ENCODE results near the gene NR2F6. TPM values are rescaled to one million over a fixed set of nuclear protein-coding genes. Genes with fewer than 3 reads are reported as not detected.

NR2F6 gene
- total and polyA plus RNA-seq, 2 of the 4 experiments (the other 2 are of a cell fraction), result 8.4 to 20.5 TPM

- Histone ChIP-seq H2BK20ac (ENCODE audit: low read depth, low read length) (no peak overlapping the region), H3K23ac (ENCODE audit: low read depth, low read length) (no peak overlapping the region)
- in situ Hi-C loops (cut with MboI; ENCODE audit: low sequenced_read_pairs), result loop anchor here (5.0 to 10.0 kb wide), 2 partner anchors 81 to 213 kb away; no protein-coding TSS in a partner anchor
Observed at GRCh38 chr19:17285415-17286135, 39.9 kb upstream of the NR2F6 start.

More at GRCh38 chr19:17285415-17286135, 39.9 kb upstream of the NR2F6 start:
- no peak overlapping the region for H2AK9ac ChIP-seq (replicated peaks; ENCODE audit: low read depth, low read length, poor library complexity)
- peaks cover 2% of the 10 kb centered on the region; the same call in 1 of the 2 replicates for H3K4me1 ChIP-seq (ENCODE audit: control insufficient read depth, insufficient read depth, low read length)
- no peak overlapping the region for H2BK5ac ChIP-seq (ENCODE audit: low read depth, low read length, poor library complexity, severe bottlenecking)
- no peak overlapping the region for H4K8ac ChIP-seq (ENCODE audit: low read depth in 2 of 2, low read length in 2 of 2)
- H3K79me1 ChIP-seq (ENCODE audit: low read depth in 1 of 2, low read length in 2 of 2), result no peaks in the 10 kb centered on the region
- no peak for ATAC-seq (ENCODE audit: low read depth)
- no peak overlapping the region for H3K27ac ChIP-seq (ENCODE audit: insufficient read depth, low read length)
- WGBS, 2 experiments (ENCODE audit: extremely low coverage in 2 of 2, insufficient read length in 1 of 2), result 97% methylated on average over 7 of the region's 18 CpGs; no CpG with 5 or more reads in 1 of the 2 experiments
- no peaks in the 10 kb centered on the region for H3K9me1 ChIP-seq (ENCODE audit: insufficient read depth, low read length)
- no peak overlapping the region for H3K9ac ChIP-seq (ENCODE audit: low read depth, low read length)
- DNase-seq, result no peak
- no peaks in the 10 kb centered on the region for H3K27me3 ChIP-seq (ENCODE audit: control insufficient read depth, insufficient read depth, low read length)
- CTCF ChIA-PET, result no interaction called here
- H2AFZ ChIP-seq (replicated peaks; ENCODE audit: low read length, poor library complexity), result no peak overlapping the region
- H3K4me3 ChIP-seq (ENCODE audit: insufficient read depth, low read depth, low read length), result no peak overlapping the region
- no peak overlapping the region for H3K4me2 ChIP-seq (ENCODE audit: low read depth, low read length)
- H2BK120ac ChIP-seq (ENCODE audit: low read depth, low read length), result no peak overlapping the region
- no peak overlapping the region for H4K91ac ChIP-seq (ENCODE audit: insufficient read depth, low read depth, low read length)
- POLR2A ChIA-PET (ENCODE audit: unreplicated experiment), result no interaction called here
- intact Hi-C loops (cut with micrococcal nuclease), result loop anchor here (10.0 kb wide), 1 partner anchor 511 kb away; no protein-coding TSS in a partner anchor
- H3K36me3 ChIP-seq (ENCODE audit: control insufficient read depth, insufficient read depth, low read length), result no peaks in the 10 kb centered on the region
- no peak overlapping the region for H4K5ac ChIP-seq (ENCODE audit: low read depth, low read length)
- no peak for TF ChIP-seq ELK1 (IDR thresholded peaks at IDR 0.05; ENCODE audit: borderline replicate concordance, low read depth, low read length)
- H3K18ac ChIP-seq (ENCODE audit: low read depth, low read length), result no peak overlapping the region
- H3K9me3 ChIP-seq (ENCODE audit: control insufficient read depth, insufficient read depth, low read length), result no peaks in the 10 kb centered on the region
- no peak overlapping the region for H3K56ac ChIP-seq (ENCODE audit: extremely low read depth, insufficient read depth, low read length)
- no TSS peak for BruUV-seq (replicated peaks)
- no peak overlapping the region for H2BK15ac ChIP-seq (ENCODE audit: low read depth, low read length)
- H2AK5ac ChIP-seq (ENCODE audit: low read depth, low read length), result no peak overlapping the region
- H3K14ac ChIP-seq (replicated peaks; ENCODE audit: low read depth, low read length), result no peak overlapping the region
- no peaks in the 10 kb centered on the region for H4K20me1 ChIP-seq (ENCODE audit: insufficient read depth, low read length)
- dilution Hi-C loops (cut with HindIII; ENCODE audit: low sequenced_read_pairs, unreplicated experiment), result no loop called here
- H3K4ac ChIP-seq (ENCODE audit: low read depth, low read length), result no peak overlapping the region

Data from IMR-90 (cell line).